ENCODE data around the gene LDHD.

- TF ChIP-seq, protein P1, sequence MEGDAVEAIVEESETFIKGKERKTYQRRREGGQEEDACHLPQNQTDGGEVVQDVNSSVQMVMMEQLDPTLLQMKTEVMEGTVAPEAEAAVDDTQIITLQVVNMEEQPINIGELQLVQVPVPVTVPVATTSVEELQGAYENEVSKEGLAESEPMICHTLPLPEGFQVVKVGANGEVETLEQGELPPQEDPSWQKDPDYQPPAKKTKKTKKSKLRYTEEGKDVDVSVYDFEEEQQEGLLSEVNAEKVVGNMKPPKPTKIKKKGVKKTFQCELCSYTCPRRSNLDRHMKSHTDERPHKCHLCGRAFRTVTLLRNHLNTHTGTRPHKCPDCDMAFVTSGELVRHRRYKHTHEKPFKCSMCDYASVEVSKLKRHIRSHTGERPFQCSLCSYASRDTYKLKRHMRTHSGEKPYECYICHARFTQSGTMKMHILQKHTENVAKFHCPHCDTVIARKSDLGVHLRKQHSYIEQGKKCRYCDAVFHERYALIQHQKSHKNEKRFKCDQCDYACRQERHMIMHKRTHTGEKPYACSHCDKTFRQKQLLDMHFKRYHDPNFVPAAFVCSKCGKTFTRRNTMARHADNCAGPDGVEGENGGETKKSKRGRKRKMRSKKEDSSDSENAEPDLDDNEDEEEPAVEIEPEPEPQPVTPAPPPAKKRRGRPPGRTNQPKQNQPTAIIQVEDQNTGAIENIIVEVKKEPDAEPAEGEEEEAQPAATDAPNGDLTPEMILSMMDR (IDR thresholded peaks at IDR 0.05; ENCODE audit: low read length), result no peak
- no peak for TF ChIP-seq EZH2 (IDR thresholded peaks at IDR 0.05; ENCODE audit: borderline replicate concordance, low read length)
Observed at GRCh38 chr16:75068085-75069031, 48.2 kb downstream of the LDHD start.

All from OCI-LY1 (cell line).